Stimulated activated CD8-positive, alpha-beta memory T cell treated with anti-CD3 and anti-CD28 coated beads, Interleukin-4, amount 100 ng/mL, for 4 hours (primary cell): ENCODE measurements around the gene GALNT18.

Experiments
- DNase-seq, 2 donors: peaks; one replicate each; pipeline ENCODE4 v3.0.0-alpha.2; 2020; ENCODE audit warnings: low read depth in 2 of 2, low spot score in 1 of 2

GALNT18 gene

GRCh38 chr11:11534981-11535380, 86.8 kb downstream of the GALNT18 start:
- no peak for DNase-seq

- no peak for DNase-seq
Measured at GRCh38 chr11:11533751-11534150, 88.1 kb downstream of the GALNT18 start.

GRCh38 chr11:11533057-11533456, 88.7 kb downstream of the GALNT18 start:
- no peak for DNase-seq

GRCh38 chr11:11532574-11532973, 89.2 kb downstream of the GALNT18 start:
- DNase-seq: no peak

GRCh38 chr11:11531131-11531908, 90.5 kb downstream of the GALNT18 start:
- no peak for DNase-seq

GRCh38 chr11:11528986-11529385, 92.8 kb downstream of the GALNT18 start:
- DNase-seq: no peak

- DNase-seq: no peak
Measured at GRCh38 chr11:11525283-11525682, 96.5 kb downstream of the GALNT18 start.

- DNase-seq: no peak
Measured at GRCh38 chr11:11524436-11525061, 97.3 kb downstream of the GALNT18 start.

- DNase-seq: no peak
Measured at GRCh38 chr11:11522591-11522990, 99.2 kb downstream of the GALNT18 start.

- no peak for DNase-seq
Measured at GRCh38 chr11:11521306-11522002, 100.4 kb downstream of the GALNT18 start.

- no peak for DNase-seq
Measured at GRCh38 chr11:11520231-11521015, 101.4 kb downstream of the GALNT18 start.

- DNase-seq: no peak
Measured at GRCh38 chr11:11519184-11519583, 102.6 kb downstream of the GALNT18 start.

- DNase-seq: no peak
Measured at GRCh38 chr11:11514246-11514645, 107.6 kb downstream of the GALNT18 start.

GRCh38 chr11:11513422-11513821, 108.4 kb downstream of the GALNT18 start:
- DNase-seq: no peak

- DNase-seq: no peak
Measured at GRCh38 chr11:11512929-11513328, 108.9 kb downstream of the GALNT18 start.

- DNase-seq: no peak
Measured at GRCh38 chr11:11512502-11512901, 109.3 kb downstream of the GALNT18 start.

GRCh38 chr11:11512090-11512489, 109.7 kb downstream of the GALNT18 start:
- no peak for DNase-seq

- DNase-seq: no peak
Measured at GRCh38 chr11:11510939-11511338, 110.9 kb downstream of the GALNT18 start.

GRCh38 chr11:11505692-11506091, 116.1 kb downstream of the GALNT18 start:
- DNase-seq: no peak

GRCh38 chr11:11505190-11505589, 116.6 kb downstream of the GALNT18 start:
- DNase-seq: no peak

- no peak for DNase-seq
Measured at GRCh38 chr11:11504071-11504470, 117.7 kb downstream of the GALNT18 start.
